Measurements from ENCODE around the gene CD2.

DNA sequence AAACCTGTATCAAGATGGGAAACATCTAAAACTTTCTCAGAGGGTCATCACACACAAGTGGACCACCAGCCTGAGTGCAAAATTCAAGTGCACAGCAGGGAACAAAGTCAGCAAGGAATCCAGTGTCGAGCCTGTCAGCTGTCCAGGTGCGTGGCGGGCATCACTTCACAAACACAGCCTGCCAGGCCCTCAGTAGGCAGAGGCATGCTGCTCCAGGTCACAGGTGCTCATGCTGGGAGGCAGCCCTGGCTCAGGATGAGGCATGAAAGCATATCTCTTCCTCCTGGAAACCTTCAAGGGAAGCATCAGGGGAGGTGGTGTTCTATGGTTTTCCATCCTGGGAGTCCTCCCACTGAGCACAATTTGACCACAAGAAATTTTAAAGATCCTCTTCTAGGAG lies 6.3 kb downstream of the CD2 start:
- TF ChIP-seq POLR2A (IDR thresholded peaks at IDR 0.05) = no peak
- TF ChIP-seq, protein P1, sequence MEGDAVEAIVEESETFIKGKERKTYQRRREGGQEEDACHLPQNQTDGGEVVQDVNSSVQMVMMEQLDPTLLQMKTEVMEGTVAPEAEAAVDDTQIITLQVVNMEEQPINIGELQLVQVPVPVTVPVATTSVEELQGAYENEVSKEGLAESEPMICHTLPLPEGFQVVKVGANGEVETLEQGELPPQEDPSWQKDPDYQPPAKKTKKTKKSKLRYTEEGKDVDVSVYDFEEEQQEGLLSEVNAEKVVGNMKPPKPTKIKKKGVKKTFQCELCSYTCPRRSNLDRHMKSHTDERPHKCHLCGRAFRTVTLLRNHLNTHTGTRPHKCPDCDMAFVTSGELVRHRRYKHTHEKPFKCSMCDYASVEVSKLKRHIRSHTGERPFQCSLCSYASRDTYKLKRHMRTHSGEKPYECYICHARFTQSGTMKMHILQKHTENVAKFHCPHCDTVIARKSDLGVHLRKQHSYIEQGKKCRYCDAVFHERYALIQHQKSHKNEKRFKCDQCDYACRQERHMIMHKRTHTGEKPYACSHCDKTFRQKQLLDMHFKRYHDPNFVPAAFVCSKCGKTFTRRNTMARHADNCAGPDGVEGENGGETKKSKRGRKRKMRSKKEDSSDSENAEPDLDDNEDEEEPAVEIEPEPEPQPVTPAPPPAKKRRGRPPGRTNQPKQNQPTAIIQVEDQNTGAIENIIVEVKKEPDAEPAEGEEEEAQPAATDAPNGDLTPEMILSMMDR (IDR thresholded peaks at IDR 0.05) = no peak
